Activated T-cell treated with anti-CD3 and anti-CD28 coated beads, Interleukin-2, amount 50 U/mL, for 48 hours (primary cell): ENCODE results near the gene RPTOR.

Experiments
- DNase-seq, 2 experiments: peaks; one replicate each; pipeline ENCODE4 v3.0.0-alpha.2; 2020

Gene RPTOR

GRCh38 chr17:80822021-80822699 is 277.5 kb downstream of the RPTOR start:
- DNase-seq = no peak

- DNase-seq = no peak
These were observed 278.2 kb downstream of the RPTOR start for GRCh38 chr17:80822700-80823410.

GRCh38 chr17:80824549-80825470 is 280.2 kb downstream of the RPTOR start:
- no peak for DNase-seq

- no peak for DNase-seq
These were observed 281.1 kb downstream of the RPTOR start for GRCh38 chr17:80825471-80826345.

- no peak for DNase-seq
These were observed 281.8 kb downstream of the RPTOR start for GRCh38 chr17:80826346-80826954.

GRCh38 chr17:80826955-80827645 is 282.5 kb downstream of the RPTOR start:
- DNase-seq = peak; percentile 41 to 51

GRCh38 chr17:80827646-80828643 is 283.3 kb downstream of the RPTOR start:
- no peak for DNase-seq

- DNase-seq = no peak
These were observed 284.7 kb downstream of the RPTOR start for GRCh38 chr17:80829166-80829813.

GRCh38 chr17:80830020-80830780 is 285.6 kb downstream of the RPTOR start:
- no peak for DNase-seq

GRCh38 chr17:80831491-80831890 is 286.9 kb downstream of the RPTOR start:
- no peak for DNase-seq

- no peak for DNase-seq
These were observed 287.6 kb downstream of the RPTOR start for GRCh38 chr17:80832266-80832676.

- peak; percentile 89 to 90 for DNase-seq
These were observed 288.4 kb downstream of the RPTOR start for GRCh38 chr17:80832888-80833583.

GRCh38 chr17:80833952-80834892 is 289.6 kb downstream of the RPTOR start:
- no peak for DNase-seq

- no peak for DNase-seq
These were observed 290.2 kb downstream of the RPTOR start for GRCh38 chr17:80834893-80835275.

- DNase-seq = no peak
These were observed 291.4 kb downstream of the RPTOR start for GRCh38 chr17:80835816-80836657.

- no peak for DNase-seq
These were observed 292.0 kb downstream of the RPTOR start for GRCh38 chr17:80836658-80836965.
